SU-DHL-6 (cell line): ENCODE results near the gene YIPF5.
A peak's percentile ranks its signal among the peaks of the same experiment; 100 is the strongest.

Source experiments
- H2AFZ ChIP-seq: fragments of 200-600 bp; sonication (generic); 2 replicates; pipeline ENCODE4 v1.6.1; 2014; ENCODE audit warnings: low read depth, mild to moderate bottlenecking, moderate library complexity, mixed read lengths, antibody characterized with exemption, low read length; ENCODE audit not compliant: severe bottlenecking
- H3F3A ChIP-seq: fragments of 200-600 bp; shearing (Covaris generic); 2 replicates; pipeline ENCODE4 v1.6.0; 2016; ENCODE audit warnings: antibody characterized with exemption, mild to moderate bottlenecking; ENCODE audit not compliant: insufficient read depth
- H3K27ac ChIP-seq: fragments of 200-600 bp; sonication (generic); 2 replicates; pipeline ENCODE4 v1.5.1; 2016; ENCODE audit warnings: low read depth, mild to moderate bottlenecking, low read length, moderate library complexity, mixed read lengths
- H3K27me3 ChIP-seq: fragments of 200-600 bp; sonication (generic), shearing (Covaris generic); 2 replicates; pipeline ENCODE4 v1.6.0; 2014; ENCODE audit warnings: mild to moderate bottlenecking, low read length
- H3K36me3 ChIP-seq: fragments of 200-600 bp; sonication (generic); 2 replicates; pipeline ENCODE4 v1.6.1; 2014; ENCODE audit warnings: mild to moderate bottlenecking, low read length, mixed read lengths
- H3K4me2 ChIP-seq: fragments of 300-600, 200-600 bp; shearing (Covaris generic), sonication (generic); 2 replicates; pipeline ENCODE4 v1.6.0; 2014; ENCODE audit warnings: low read length, low read depth, mild to moderate bottlenecking; ENCODE audit not compliant: poor library complexity, severe bottlenecking
- H3K4me3 ChIP-seq: fragments of 200-600 bp; sonication (generic); 2 replicates; pipeline ENCODE4 v1.5.1; 2014; ENCODE audit warnings: antibody characterized with exemption, low read length, mild to moderate bottlenecking, mixed read lengths; ENCODE audit not compliant: insufficient read depth, poor library complexity, severe bottlenecking
- H3K79me2 ChIP-seq: fragments of 200-600 bp; sonication (generic); 2 replicates; pipeline ENCODE4 v1.6.1; 2014; ENCODE audit warnings: mild to moderate bottlenecking, low read length, moderate library complexity; ENCODE audit not compliant: insufficient read depth
- H3K9ac ChIP-seq: fragments of 200-600 bp; sonication (generic); 2 replicates; pipeline ENCODE4 v1.7.0; 2014; ENCODE audit warnings: mild to moderate bottlenecking, low read length
- H3K9me2 ChIP-seq: fragments of 200-600 bp; sonication (generic); replicated peaks from 2 replicates; pipeline ENCODE4 v1.6.1; 2014; ENCODE audit warnings: low read length; ENCODE audit not compliant: insufficient read depth
- H3K9me3 ChIP-seq: fragments of 200-600 bp; sonication (generic); 2 replicates; pipeline ENCODE4 v1.6.1; 2014; ENCODE audit warnings: low read length, mixed read lengths; ENCODE audit not compliant: insufficient read depth
- H4K20me1 ChIP-seq: fragments of 200-600 bp; sonication (generic); 2 replicates; pipeline ENCODE4 v1.6.1; 2014; ENCODE audit warnings: low read depth, mild to moderate bottlenecking, antibody characterized with exemption, low read length, moderate library complexity, mixed read lengths
- EZH2phosphoT487 ChIP-seq: fragments of 200-600 bp; sonication (generic), shearing (Covaris generic); conservative IDR thresholded peaks from 2 replicates; pipeline ENCODE4 v1.6.1; 2018; ENCODE audit warnings: mild to moderate bottlenecking, antibody characterized with exemption, low read length, moderate library complexity, mixed read lengths
- TF ChIP-seq, protein P1 (sequence below): fragments of 200-600 bp; sonication (generic); IDR thresholded peaks from one replicate; pipeline ENCODE4 v1.5.1; 2017; ENCODE audit warnings: antibody characterized with exemption, mild to moderate bottlenecking, low read length, moderate library complexity; ENCODE audit not compliant: insufficient read depth, poor library complexity, severe bottlenecking

YIPF5 gene

DNA sequence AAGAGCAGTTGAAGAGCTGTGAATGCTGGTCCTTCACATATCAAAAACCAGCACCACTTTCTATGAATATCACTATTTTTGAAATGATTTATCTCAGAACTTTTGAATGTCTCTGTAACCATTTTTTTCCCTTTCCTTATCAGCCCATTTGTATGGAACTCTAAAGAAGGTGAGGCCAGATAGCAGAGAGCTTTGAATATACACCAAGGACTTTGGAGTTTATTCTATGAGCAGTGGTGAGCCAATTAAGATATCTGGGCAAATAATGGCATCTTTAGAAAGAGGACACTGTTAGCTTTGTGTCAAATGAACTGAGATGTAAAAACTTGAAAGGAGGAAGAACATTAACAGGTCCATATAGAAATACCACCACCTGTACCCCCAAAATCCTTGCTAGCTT is 22.2 kb upstream of the YIPF5 start:
- Histone ChIP-seq H3K27ac (no peak overlapping the region), H4K20me1 (no peaks in the 10 kb centered on the region), H3K4me3 (no peak overlapping the region), H3K27me3 (no peaks in the 10 kb centered on the region), H3K9ac (no peak overlapping the region), H2AFZ (no peak overlapping the region), H3K79me2 (no peaks in the 10 kb centered on the region), H3K9me3 (no peaks in the 10 kb centered on the region), H3K4me2 (no peak overlapping the region), H3K9me2 (no peaks in the 10 kb centered on the region), H3F3A (peaks cover 38% of the 10 kb centered on the region), H3K36me3 (no peaks in the 10 kb centered on the region)
- no peak for TF ChIP-seq EZH2phosphoT487
- TF ChIP-seq, protein P1, sequence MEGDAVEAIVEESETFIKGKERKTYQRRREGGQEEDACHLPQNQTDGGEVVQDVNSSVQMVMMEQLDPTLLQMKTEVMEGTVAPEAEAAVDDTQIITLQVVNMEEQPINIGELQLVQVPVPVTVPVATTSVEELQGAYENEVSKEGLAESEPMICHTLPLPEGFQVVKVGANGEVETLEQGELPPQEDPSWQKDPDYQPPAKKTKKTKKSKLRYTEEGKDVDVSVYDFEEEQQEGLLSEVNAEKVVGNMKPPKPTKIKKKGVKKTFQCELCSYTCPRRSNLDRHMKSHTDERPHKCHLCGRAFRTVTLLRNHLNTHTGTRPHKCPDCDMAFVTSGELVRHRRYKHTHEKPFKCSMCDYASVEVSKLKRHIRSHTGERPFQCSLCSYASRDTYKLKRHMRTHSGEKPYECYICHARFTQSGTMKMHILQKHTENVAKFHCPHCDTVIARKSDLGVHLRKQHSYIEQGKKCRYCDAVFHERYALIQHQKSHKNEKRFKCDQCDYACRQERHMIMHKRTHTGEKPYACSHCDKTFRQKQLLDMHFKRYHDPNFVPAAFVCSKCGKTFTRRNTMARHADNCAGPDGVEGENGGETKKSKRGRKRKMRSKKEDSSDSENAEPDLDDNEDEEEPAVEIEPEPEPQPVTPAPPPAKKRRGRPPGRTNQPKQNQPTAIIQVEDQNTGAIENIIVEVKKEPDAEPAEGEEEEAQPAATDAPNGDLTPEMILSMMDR: no peak

DNA sequence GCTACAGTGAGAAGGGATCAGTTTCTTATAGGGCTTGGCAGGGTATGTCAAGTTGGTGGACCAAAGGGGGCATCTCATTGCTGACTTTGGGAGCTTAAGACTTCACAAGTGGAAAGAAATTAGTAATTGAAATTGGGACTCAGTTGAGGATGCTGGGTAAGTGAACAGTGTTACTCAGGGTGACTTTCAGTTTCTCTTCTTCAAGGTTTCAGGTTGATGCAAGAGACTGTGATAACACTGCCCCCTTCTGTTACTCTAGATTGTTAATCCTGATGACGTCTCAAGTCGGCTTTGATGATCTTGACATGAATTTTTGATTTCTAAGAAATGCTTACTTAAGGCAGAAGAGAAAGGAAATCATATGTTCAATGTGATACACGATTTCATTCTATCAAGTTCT is 21.5 kb upstream of the YIPF5 start:
- Histone ChIP-seq H3K79me2 (no peaks in the 10 kb centered on the region), H3K9me2 (no peaks in the 10 kb centered on the region), H3K9me3 (no peaks in the 10 kb centered on the region), H3K36me3 (no peaks in the 10 kb centered on the region), H3K27me3 (no peaks in the 10 kb centered on the region), H3K27ac (peak overlapping the region; percentile 97), H3K4me3 (peak overlapping the region; percentile 9), H3K4me2 (peak overlapping the region; percentile 78), H2AFZ (peak overlapping the region; percentile 83), H3K9ac (peak overlapping the region; percentile 55), H4K20me1 (no peaks in the 10 kb centered on the region), H3F3A (peaks cover 45% of the 10 kb centered on the region)
- no peak for TF ChIP-seq EZH2phosphoT487
- TF ChIP-seq, protein P1: peak; percentile 47

DNA sequence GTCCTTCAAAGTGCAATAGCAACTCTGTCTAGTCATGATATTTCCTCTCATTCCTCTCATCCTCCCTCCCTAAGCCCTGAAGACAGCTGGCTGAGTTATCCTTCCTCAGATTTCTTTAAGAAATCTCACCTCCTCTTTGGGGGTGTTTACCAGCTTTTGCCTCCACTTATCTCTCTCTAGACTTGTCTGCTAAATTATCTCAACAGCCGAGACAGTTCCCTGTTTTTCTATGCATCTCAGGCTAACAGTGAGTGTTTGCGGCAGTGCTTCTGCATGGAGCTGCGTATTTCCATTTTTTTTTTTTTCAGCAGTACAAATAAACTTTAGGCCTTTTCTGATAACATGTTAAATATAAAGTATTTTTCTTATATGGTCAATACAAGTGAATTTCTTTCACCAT is 21.1 kb upstream of the YIPF5 start:
- TF ChIP-seq EZH2phosphoT487: no peak
- TF ChIP-seq, protein P1: no peak
- no peaks in the 10 kb centered on the region for H3K36me3 ChIP-seq
- H2AFZ ChIP-seq: peak overlapping the region; percentile 83
- H4K20me1 ChIP-seq: no peaks in the 10 kb centered on the region
- no peaks in the 10 kb centered on the region for H3K9me2 ChIP-seq
- peak overlapping the region; percentile 55 for H3K9ac ChIP-seq
- no peaks in the 10 kb centered on the region for H3K79me2 ChIP-seq
- H3F3A ChIP-seq: peaks cover 46% of the 10 kb centered on the region
- H3K4me3 ChIP-seq: peak overlapping the region; percentile 9
- no peaks in the 10 kb centered on the region for H3K27me3 ChIP-seq
- H3K9me3 ChIP-seq: no peaks in the 10 kb centered on the region
- peak overlapping the region; percentile 78 for H3K4me2 ChIP-seq
- H3K27ac ChIP-seq: peak overlapping the region; percentile 97
